Endodermal cell (in vitro differentiated cells): ENCODE results near the gene RBM17. TPM values are rescaled to one million over a fixed set of nuclear protein-coding genes. Genes with fewer than 3 reads are reported as not detected.
A peak's percentile ranks its signal among the peaks of the same experiment; 100 is the strongest.

Source experiments
- DNase-seq: peaks from one replicate; pipeline ENCODE4 v3.0.0-alpha.2; 2017
- H3K27ac ChIP-seq: 2 replicates; pipeline ENCODE4 v1.5.1; 2013; ENCODE audit warnings: mild to moderate bottlenecking, low read depth, low read length, moderate library complexity
- H3K27me3 ChIP-seq: 2 replicates; pipeline ENCODE4 v1.6.1; 2013; ENCODE audit warnings: mild to moderate bottlenecking, low read length, moderate library complexity; ENCODE audit not compliant: insufficient read depth, control insufficient read depth, poor library complexity, severe bottlenecking
- H3K36me3 ChIP-seq: 2 replicates; pipeline ENCODE4 v1.7.0; 2013; ENCODE audit warnings: mild to moderate bottlenecking, low read length, moderate library complexity; ENCODE audit not compliant: control insufficient read depth, insufficient read depth
- H3K4me1 ChIP-seq: one replicate; pipeline ENCODE4 v1.7.0; 2013; ENCODE audit warnings: low read length; ENCODE audit not compliant: control insufficient read depth, insufficient read depth
- H3K4me3 ChIP-seq: 2 replicates; pipeline ENCODE4 v1.5.1; 2013; ENCODE audit warnings: mild to moderate bottlenecking, low read length, moderate library complexity
- H3K9ac ChIP-seq: 2 replicates; pipeline ENCODE4 v1.6.1; 2013; ENCODE audit warnings: mild to moderate bottlenecking, low read length, moderate library complexity; ENCODE audit not compliant: poor library complexity, severe bottlenecking; ENCODE audit errors: extremely low read depth
- H3K9me3 ChIP-seq: 2 replicates; pipeline ENCODE4 v1.6.1; 2013; ENCODE audit warnings: mild to moderate bottlenecking, low read length, moderate library complexity; ENCODE audit not compliant: control insufficient read depth
- H3K27ac Mint-ChIP-seq: 2 replicates; pipeline ENCODE4 v1.8.0; 2020; ENCODE audit warnings: mixed read lengths
- H3K27me3 Mint-ChIP-seq: 2 replicates; pipeline ENCODE4 v1.8.0; 2021; ENCODE audit warnings: mild to moderate bottlenecking, mixed read lengths; ENCODE audit not compliant: insufficient read depth
- H3K36me3 Mint-ChIP-seq: 2 replicates; pipeline ENCODE4 v1.8.0; 2020; ENCODE audit warnings: low read depth, mixed read lengths
- H3K4me1 Mint-ChIP-seq: 2 replicates; pipeline ENCODE4 v1.8.0; 2020; ENCODE audit warnings: mixed read lengths
- H3K4me3 Mint-ChIP-seq: 2 replicates; pipeline ENCODE4 v1.8.0; 2020; ENCODE audit warnings: mild to moderate bottlenecking, moderate library complexity, mixed read lengths
- H3K9me3 Mint-ChIP-seq: 2 replicates; pipeline ENCODE4 v1.8.0; 2020; ENCODE audit warnings: mild to moderate bottlenecking, mixed read lengths
- WGBS, 2 experiments: methylation state at CpG; one replicate each; pipeline versions ENCODE4 v1.1.5 to v1.1.7; 2013; ENCODE audit warnings: missing lambda C conversion rate in 2 of 2, mixed read lengths in 1 of 2; ENCODE audit not compliant: insufficient coverage in 1 of 2, insufficient read length in 1 of 2; 5-methylcytosine and 5-hydroxymethylcytosine counted together
- total RNA-seq, 2 donors: library from RNA; stranded (reverse); fragmentation: NEBNext Ultra II Directional in 1 of 2; extraction: Animal tissue kit (Norgen Biotek cat#: 25700) in 1 of 2; gene quantifications; 2 replicates in 1 of 2; 3 replicates in 1 of 2; pipeline ENCODE4 v1.2.1, GENCODE V29; 2021
- TF ChIP-seq, protein P1 (sequence below): fragments of 200-600 bp; sonication (generic); conservative IDR thresholded peaks from 2 replicates; pipeline ENCODE4 v1.5.0; 2021; ENCODE audit warnings: antibody characterized with exemption, mild to moderate bottlenecking

RBM17 gene
- total RNA-seq, 2 donors from 2014 or later = 123 to 139 TPM

DNA sequence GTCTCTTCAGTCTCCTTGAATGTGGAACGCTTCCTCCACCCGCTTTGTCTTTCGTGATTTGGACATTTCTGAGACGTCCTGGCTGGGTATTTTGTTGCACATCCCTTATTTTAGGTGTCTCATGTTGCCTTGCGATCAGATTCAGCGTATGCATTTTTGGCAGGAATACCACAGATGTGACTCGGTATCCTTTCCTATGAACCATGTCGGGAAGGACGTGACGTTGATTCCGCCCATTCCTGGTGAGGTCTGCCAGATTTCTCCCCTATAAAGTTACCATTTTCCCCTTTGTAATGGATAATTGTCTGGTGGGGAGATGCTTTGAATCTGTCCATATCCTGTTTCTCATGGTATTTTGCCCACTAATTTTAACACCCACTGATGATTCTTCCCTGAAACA lies 49.6 kb downstream of the RBM17 start:
- Mint-ChIP-seq H3K27me3 (peaks cover 33% of the 10 kb centered on the region), H3K4me3 (no peak overlapping the region), H3K36me3 (no peaks in the 10 kb centered on the region), H3K4me1 (peaks cover 4% of the 10 kb centered on the region), H3K9me3 (no peaks in the 10 kb centered on the region), H3K27ac (no peak overlapping the region)
- TF ChIP-seq, protein P1, sequence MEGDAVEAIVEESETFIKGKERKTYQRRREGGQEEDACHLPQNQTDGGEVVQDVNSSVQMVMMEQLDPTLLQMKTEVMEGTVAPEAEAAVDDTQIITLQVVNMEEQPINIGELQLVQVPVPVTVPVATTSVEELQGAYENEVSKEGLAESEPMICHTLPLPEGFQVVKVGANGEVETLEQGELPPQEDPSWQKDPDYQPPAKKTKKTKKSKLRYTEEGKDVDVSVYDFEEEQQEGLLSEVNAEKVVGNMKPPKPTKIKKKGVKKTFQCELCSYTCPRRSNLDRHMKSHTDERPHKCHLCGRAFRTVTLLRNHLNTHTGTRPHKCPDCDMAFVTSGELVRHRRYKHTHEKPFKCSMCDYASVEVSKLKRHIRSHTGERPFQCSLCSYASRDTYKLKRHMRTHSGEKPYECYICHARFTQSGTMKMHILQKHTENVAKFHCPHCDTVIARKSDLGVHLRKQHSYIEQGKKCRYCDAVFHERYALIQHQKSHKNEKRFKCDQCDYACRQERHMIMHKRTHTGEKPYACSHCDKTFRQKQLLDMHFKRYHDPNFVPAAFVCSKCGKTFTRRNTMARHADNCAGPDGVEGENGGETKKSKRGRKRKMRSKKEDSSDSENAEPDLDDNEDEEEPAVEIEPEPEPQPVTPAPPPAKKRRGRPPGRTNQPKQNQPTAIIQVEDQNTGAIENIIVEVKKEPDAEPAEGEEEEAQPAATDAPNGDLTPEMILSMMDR = no peak
- DNase-seq = no peak
- H3K36me3 ChIP-seq = no peaks in the 10 kb centered on the region
- peaks cover 5% of the 10 kb centered on the region for H3K4me1 ChIP-seq
- H3K4me3 ChIP-seq = no peak overlapping the region
- no peak overlapping the region for H3K9ac ChIP-seq
- H3K9me3 ChIP-seq = no peaks in the 10 kb centered on the region
- 92 to 94% methylated on average over 8 to 11 of the region's 11 CpGs for WGBS, 2 experiments
- H3K27me3 ChIP-seq = no peaks in the 10 kb centered on the region
- H3K27ac ChIP-seq = no peak overlapping the region

DNA sequence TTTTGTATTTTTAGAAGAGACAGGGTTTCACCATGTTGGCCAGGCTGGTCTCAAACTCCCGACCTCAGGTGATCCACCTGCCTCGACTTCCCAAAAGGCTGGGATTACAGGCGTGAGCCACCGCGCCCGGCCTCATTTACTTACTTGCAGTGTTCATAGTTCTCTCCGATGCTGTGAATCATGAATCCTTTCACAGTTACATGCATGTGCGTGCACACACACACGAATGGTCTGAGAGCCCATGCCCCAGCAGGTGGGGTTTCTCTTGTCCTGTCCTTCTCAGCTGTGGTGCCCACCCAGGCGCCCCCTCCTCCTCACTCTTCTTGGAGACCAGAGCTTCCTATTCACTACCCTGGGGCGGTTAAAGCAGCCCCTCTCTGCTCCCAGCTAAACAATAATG lies 50.6 kb downstream of the RBM17 start:
- H3K36me3 Mint-ChIP-seq = no peaks in the 10 kb centered on the region

GRCh38 chr10:6140141-6140841 lies 51.5 kb downstream of the RBM17 start:
- Mint-ChIP-seq H3K9me3 (no peaks in the 10 kb centered on the region), H3K4me3 (no peak overlapping the region), H3K27me3 (peaks cover 36% of the 10 kb centered on the region), H3K4me1 (peaks cover 4% of the 10 kb centered on the region), H3K27ac (no peak overlapping the region), H3K36me3 (no peaks in the 10 kb centered on the region)
- H3K27me3 ChIP-seq = no peaks in the 10 kb centered on the region
- TF ChIP-seq, protein P1 = no peak
- H3K4me3 ChIP-seq = no peak overlapping the region
- WGBS, 2 experiments = 70 to 78% methylated on average over 19 to 28 of the region's 28 CpGs
- no peak overlapping the region for H3K9ac ChIP-seq
- peaks cover 5% of the 10 kb centered on the region for H3K4me1 ChIP-seq
- peak; percentile 78 for DNase-seq
- H3K9me3 ChIP-seq = no peaks in the 10 kb centered on the region
- no peaks in the 10 kb centered on the region for H3K36me3 ChIP-seq
- no peak overlapping the region for H3K27ac ChIP-seq

More for the DNA sequence above, 50.6 kb downstream of the RBM17 start:
- 92 to 93% methylated on average over 8 to 11 of the region's 11 CpGs for WGBS, 2 experiments
- H3K4me1 Mint-ChIP-seq = peaks cover 4% of the 10 kb centered on the region
- no peak overlapping the region for H3K27ac Mint-ChIP-seq
- H3K4me3 Mint-ChIP-seq = no peak overlapping the region
- peaks cover 36% of the 10 kb centered on the region for H3K27me3 Mint-ChIP-seq
- DNase-seq = no peak
- H3K27ac ChIP-seq = no peak overlapping the region
- no peaks in the 10 kb centered on the region for H3K36me3 ChIP-seq
- H3K9ac ChIP-seq = no peak overlapping the region
- no peak overlapping the region for H3K4me3 ChIP-seq
- H3K27me3 ChIP-seq = no peaks in the 10 kb centered on the region
- no peaks in the 10 kb centered on the region for H3K9me3 ChIP-seq
- H3K4me1 ChIP-seq = peaks cover 5% of the 10 kb centered on the region
- H3K9me3 Mint-ChIP-seq = no peaks in the 10 kb centered on the region
- TF ChIP-seq, protein P1 = no peak
